Mucosa of gallbladder (tissue), 1 donor: ENCODE results near the gene VENTX. TPM values are rescaled to one million over a fixed set of nuclear protein-coding genes. Genes with fewer than 3 reads are reported as not detected.

Source experiments
- DNase-seq: peaks from one replicate; pipeline ENCODE4 v3.0.0-alpha.2; 2020; ENCODE audit warnings: low spot score
- total RNA-seq: library from RNA; stranded (reverse); gene quantifications from one replicate; pipeline ENCODE4 v1.2.1, GENCODE V29; 2021
- donor health status: DM: no; HTN: no; CAD: no.

VENTX gene
- total RNA-seq, 1 donor from 2014 or later: 2.7 TPM

- DNase-seq: no peak
Measured at GRCh38 chr10:133201948-133202725, 35.5 kb upstream of the VENTX start.

GRCh38 chr10:133202778-133203651 is 34.6 kb upstream of the VENTX start:
- no peak for DNase-seq

GRCh38 chr10:133203652-133204195 is 33.9 kb upstream of the VENTX start:
- DNase-seq: no peak

DNA sequence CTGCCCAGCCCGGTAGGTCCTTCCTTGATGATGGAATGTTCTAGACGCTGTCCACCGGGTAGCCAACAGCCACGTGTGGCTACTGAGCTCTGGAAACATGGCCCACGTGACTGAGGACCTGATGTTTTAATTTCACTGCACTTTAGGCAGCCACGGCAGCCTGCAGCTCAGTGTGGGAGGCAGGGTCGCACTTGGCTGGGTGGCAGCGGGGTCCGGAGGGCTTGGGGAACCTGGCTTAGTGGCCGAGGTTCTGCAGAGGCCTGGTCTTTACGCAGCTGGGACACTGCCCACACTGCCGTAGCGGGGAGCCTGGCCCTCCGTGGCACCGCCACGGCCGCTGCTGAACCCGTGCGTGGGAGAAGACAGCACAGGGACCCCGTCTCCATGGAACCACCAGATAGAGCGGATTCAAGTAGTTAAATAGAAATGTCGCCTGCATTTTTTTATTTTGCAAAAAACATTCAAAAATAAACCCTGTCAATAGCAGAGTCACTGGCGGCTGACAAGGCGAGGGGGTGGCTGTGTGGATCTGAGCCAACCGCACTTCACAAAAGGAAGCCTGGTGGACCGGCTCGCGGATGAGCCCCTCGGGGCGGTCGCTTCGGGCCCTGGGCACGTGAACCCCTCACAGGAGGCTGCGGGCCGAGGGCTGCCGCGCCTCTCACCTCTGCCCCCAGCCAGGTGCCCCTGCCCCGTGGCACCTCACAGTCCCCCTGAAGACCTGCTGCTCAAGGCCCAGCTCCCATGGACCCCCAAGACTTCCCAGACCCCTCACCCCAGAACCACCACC is 33.2 kb upstream of the VENTX start:
- DNase-seq: no peak

GRCh38 chr10:133205146-133205545 is 32.5 kb upstream of the VENTX start:
- no peak for DNase-seq

DNA sequence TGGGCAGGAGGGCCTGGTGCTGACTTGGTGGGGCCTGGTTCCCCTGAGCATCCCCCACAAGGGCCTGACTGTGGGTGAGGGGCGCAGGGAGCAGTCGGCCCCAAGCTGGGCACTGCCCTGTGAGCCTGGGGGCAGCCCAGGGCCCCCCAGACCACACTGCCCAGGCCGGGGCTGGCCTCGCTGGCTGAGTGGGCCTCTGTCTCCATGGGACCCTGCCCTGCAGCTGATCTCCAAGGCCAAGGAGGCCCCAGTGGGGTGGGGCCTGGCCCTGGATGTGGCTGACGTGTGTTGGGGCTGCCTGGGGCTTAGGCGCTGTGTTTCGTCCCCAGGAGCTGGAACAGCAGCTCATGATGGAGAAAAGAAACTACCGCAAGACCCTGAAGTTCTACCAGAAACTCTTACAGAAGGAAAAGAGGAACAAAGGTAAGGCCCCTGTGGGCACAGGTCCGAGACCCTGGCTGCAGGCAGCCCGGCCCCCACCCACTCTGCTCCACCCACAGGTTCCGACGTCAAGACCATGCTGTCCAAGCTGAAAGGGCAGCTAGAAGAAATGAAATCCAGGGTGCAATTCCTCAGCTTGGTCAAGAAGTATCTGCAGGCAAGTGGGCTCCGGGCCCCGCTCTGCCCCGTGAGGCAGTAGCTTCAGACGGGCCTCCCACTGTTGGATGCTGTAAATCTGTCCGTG is 31.2 kb upstream of the VENTX start:
- no peak for DNase-seq

GRCh38 chr10:133207041-133207600 is 30.5 kb upstream of the VENTX start:
- DNase-seq: no peak

- no peak for DNase-seq
Measured at GRCh38 chr10:133207627-133208026, 30.0 kb upstream of the VENTX start.

- no peak for DNase-seq
Measured at GRCh38 chr10:133208466-133208865, 29.2 kb upstream of the VENTX start.

DNA sequence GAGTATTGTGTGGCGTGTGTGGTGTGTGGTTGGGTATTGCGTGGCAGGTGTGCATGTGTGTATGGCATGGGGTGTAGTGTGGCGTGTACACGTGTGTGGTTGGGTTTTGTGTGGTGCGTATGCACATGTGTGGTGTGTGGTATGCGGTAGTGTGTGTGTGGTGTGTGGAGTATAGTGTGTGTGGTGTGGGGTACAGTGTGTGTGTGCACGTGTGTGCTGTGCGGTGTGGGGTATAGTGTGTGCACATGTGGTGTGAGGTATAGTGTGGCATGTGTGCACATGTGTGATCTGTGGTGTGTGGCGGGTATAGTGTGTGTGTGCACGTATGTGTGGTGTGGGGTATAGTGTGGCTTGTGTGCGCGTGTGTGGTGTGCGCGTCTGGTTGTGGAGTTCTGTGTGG is 28.5 kb upstream of the VENTX start:
- no peak for DNase-seq

DNA sequence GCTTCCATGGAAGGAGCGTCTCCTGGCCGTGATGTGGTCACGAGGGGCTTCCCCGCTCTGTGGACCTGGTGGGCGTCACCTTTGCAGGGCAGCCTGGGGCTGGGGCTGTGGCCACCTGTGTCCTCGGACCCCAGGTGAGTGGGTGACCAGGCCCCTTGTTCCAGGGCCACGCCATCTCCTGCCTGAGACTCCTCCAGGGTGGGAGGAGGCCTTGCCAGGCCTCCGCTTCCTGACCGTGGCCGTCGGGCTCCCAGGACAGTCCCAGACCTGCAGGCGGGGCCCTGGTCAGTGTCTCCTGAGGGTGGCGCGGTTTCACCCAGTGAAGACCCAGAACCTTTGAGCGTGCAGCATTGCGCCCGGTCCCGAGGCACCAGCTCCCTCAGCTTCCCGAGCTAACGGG is 28.0 kb upstream of the VENTX start:
- DNase-seq: no peak

- no peak for DNase-seq
Measured at GRCh38 chr10:133210398-133211140, 27.1 kb upstream of the VENTX start.

- no peak for DNase-seq
Measured at GRCh38 chr10:133211141-133211830, 26.4 kb upstream of the VENTX start.

GRCh38 chr10:133211959-133212852 is 25.4 kb upstream of the VENTX start:
- no peak for DNase-seq

GRCh38 chr10:133212853-133213494 is 24.7 kb upstream of the VENTX start:
- no peak for DNase-seq

DNA sequence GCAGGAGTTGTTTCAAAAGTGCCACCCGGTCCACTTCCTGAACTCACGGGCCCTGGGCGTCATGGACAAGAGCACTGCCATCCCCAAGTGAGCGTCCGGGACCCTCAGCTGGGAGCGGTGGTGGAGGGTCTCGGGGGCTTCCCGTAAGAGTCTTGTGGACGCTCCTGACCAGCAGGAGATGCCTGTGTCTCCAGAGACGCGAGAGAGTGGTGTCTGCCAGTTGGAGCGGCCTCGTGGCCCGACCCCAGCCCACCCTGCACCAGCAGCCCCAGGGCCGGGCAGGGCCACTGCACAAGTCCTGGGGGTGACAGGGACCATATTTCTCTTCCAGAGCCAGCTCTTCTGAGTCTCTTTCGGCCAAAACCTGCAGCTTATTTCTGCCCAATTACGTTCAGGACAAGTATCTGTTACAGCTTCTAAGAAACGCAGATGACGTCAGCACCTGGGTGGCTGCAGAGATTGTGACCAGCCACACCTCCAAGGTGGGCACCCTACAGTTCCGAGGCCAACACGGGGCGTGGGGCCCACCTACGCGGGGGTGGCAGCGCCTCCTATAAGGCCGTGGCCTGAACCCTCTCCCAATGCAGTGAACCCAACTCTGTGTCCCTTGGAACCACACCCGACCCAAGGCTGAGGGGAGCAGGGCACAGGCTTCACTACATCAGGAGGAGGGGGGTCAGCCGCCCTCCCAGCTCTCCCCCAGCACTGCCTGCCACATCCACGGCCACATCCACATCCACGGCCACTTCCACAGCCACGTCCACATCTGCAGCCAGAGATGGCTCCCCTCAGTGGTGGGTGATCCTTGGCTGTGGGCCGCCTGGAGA is 23.8 kb upstream of the VENTX start:
- no peak for DNase-seq
